Measurements from ENCODE around the gene WFS1.

GRCh38 chr4:6236816-6237390 is 32.7 kb upstream of the WFS1 start:
- TF ChIP-seq CTCF (IDR thresholded peaks at IDR 0.05) (no peak), POLR2A (IDR thresholded peaks at IDR 0.05) (no peak)
